ENCODE results near the gene SOX5. TPM values are rescaled to one million over a fixed set of nuclear protein-coding genes. Genes with fewer than 3 reads are reported as not detected.

SOX5 gene
- total and polyA plus RNA-seq, 12 donors, result 0.47 to 10.4 (median 1.9) TPM

DNA sequence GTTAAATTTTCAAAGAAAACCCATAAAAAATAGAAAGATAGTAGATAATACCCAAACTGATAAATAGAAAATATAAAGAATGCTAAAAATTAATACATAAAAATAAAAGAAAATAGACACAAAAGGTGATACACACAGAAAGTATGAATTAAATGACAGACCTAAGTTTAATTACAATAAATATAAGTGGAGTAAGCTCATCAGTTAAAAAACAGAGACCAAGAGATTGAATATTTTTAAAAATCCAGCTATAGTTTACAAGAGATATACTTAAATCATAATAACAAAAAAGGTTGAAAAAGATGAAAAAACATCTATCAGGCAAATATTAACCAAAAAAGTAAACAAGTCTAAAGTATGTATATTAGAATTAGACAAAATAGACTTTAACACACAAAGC lies 268.2 kb downstream of the SOX5 start:
- H3K27me3 ChIP-seq, result no peaks in the 10 kb centered on the region
- H3K9me3 ChIP-seq (replicated peaks in 1 of 3), result peaks cover 0 to 4% (median 0%) of the 10 kb centered on the region in 3 donors
- TF ChIP-seq, protein P1, sequence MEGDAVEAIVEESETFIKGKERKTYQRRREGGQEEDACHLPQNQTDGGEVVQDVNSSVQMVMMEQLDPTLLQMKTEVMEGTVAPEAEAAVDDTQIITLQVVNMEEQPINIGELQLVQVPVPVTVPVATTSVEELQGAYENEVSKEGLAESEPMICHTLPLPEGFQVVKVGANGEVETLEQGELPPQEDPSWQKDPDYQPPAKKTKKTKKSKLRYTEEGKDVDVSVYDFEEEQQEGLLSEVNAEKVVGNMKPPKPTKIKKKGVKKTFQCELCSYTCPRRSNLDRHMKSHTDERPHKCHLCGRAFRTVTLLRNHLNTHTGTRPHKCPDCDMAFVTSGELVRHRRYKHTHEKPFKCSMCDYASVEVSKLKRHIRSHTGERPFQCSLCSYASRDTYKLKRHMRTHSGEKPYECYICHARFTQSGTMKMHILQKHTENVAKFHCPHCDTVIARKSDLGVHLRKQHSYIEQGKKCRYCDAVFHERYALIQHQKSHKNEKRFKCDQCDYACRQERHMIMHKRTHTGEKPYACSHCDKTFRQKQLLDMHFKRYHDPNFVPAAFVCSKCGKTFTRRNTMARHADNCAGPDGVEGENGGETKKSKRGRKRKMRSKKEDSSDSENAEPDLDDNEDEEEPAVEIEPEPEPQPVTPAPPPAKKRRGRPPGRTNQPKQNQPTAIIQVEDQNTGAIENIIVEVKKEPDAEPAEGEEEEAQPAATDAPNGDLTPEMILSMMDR (IDR thresholded peaks at IDR 0.05), result no peak
- no peak for TF ChIP-seq POLR2A (IDR thresholded peaks at IDR 0.05)
- intact Hi-C loops (cut with DNase I), result no loop called here
- no peak overlapping the region for H3K4me3 ChIP-seq
- no peaks in the 10 kb centered on the region for H3K4me1 ChIP-seq (replicated peaks in 1 of 2)
- DNase-seq, result no peak
- H3K27ac ChIP-seq, result no peak overlapping the region
- H3K36me3 ChIP-seq (replicated peaks in 1 of 2), result no peaks in the 10 kb centered on the region

DNA sequence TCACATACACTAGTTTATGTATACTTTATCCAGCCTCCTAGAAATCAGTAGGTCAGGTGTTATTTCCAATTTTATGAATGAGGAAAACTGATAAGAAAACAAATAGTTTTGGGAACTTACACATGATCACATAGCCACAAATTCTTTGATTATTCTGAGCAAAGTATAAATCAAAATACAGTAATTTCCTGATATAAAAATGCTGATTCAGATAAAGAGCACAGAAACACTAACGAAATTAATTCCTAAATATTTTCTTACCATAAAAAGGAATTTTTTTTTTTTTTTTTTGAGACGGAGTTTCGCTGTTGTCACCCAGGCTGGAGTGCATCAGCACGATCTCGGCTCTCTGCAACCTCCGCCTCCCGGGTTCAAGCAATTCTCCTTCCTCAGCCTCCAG lies 275.4 kb downstream of the SOX5 start:
- Histone ChIP-seq H3K27ac (no peak overlapping the region), H3K4me1 (replicated peaks in 1 of 2) (no peaks in the 10 kb centered on the region), H3K9me3 (replicated peaks in 1 of 3) (no peaks in the 10 kb centered on the region), H3K4me3 (no peak overlapping the region), H3K36me3 (replicated peaks in 1 of 2) (no peaks in the 10 kb centered on the region), H3K27me3 (no peaks in the 10 kb centered on the region)
- DNase-seq, result no peak
- TF ChIP-seq POLR2A (IDR thresholded peaks at IDR 0.05), result no peak
- TF ChIP-seq, protein P1 (IDR thresholded peaks at IDR 0.05), result no peak
- 81 to 90% (median 86%) methylated on average over 7 of the region's 7 CpGs for WGBS, 4 donors
- intact Hi-C loops (cut with DNase I), result no loop called here

DNA sequence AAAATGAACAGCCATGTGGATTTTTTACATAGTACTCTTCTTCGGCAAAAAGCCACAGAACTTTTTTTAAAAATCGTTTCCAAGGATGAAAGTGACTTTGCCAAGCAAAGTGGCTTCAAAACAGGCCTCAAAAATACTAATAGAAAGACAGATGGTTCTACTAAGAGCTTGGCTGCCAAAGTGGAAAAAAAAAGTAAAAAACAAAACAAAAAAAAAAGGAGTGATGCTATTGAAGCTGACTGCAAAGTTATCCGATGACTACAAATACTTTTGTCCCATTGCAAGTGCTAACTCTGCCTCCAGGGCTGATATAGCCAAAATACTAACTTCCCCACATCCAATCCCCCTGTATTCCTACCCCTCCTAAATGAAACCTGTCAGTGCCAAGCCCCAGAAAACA lies 277.6 kb downstream of the SOX5 start:
- DNase-seq, result no peak
- WGBS, 4 donors, result 67 to 82% (median 72%) methylated on average over 3 of the region's 3 CpGs
- Histone ChIP-seq H3K27ac (no peak overlapping the region), H3K9me3 (replicated peaks in 1 of 3) (no peaks in the 10 kb centered on the region), H3K36me3 (replicated peaks in 1 of 2) (no peaks in the 10 kb centered on the region), H3K4me3 (no peak overlapping the region), H3K27me3 (no peaks in the 10 kb centered on the region), H3K4me1 (replicated peaks in 1 of 2) (no peaks in the 10 kb centered on the region)
- TF ChIP-seq, protein P1 (IDR thresholded peaks at IDR 0.05), result no peak
- no peak for TF ChIP-seq POLR2A (IDR thresholded peaks at IDR 0.05)
- intact Hi-C loops (cut with DNase I), result no loop called here

DNA sequence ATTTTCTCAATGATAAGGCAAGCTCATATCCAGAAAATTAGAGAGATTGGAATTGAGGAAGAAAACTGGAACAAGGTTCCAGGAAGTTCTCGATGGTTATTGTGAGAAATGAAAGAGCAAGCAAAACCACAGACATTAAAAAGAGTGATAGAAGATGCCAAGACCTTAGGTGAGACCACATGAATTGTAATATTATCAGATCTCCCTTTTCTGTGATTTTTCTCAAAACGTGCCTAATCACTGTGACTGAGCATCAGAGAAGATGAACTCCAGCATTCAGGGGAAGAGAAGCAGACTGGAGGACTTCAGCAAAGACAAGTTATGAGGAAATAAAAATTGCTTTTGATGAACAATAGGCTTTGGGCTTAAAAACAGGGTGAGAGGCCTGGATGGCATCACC lies 278.8 kb downstream of the SOX5 start:
- Histone ChIP-seq H3K27ac (no peak overlapping the region), H3K4me1 (replicated peaks in 1 of 2) (no peaks in the 10 kb centered on the region), H3K9me3 (replicated peaks in 1 of 3) (no peaks in the 10 kb centered on the region), H3K27me3 (no peaks in the 10 kb centered on the region), H3K36me3 (replicated peaks in 1 of 2) (no peaks in the 10 kb centered on the region), H3K4me3 (no peak overlapping the region)
- intact Hi-C loops (cut with DNase I), result no loop called here
- TF ChIP-seq POLR2A (IDR thresholded peaks at IDR 0.05), result no peak
- TF ChIP-seq, protein P1 (IDR thresholded peaks at IDR 0.05), result no peak
- DNase-seq, result no peak
- WGBS, 4 donors, result 64 to 74% (median 69%) methylated on average over 2 of the region's 2 CpGs

Data from adrenal gland (tissue), 12 donors.